ENCODE measurements around the gene RAB3A. TPM values are rescaled to one million over a fixed set of nuclear protein-coding genes. Genes with fewer than 3 reads are reported as not detected.

RAB3A gene
- total and polyA plus RNA-seq, 9 of the 15 experiments (the other 6 are each of a cell fraction or from before 2014, with no cell fraction given) = 0.17 to 5.1 (median 0.90) TPM; not detected in 1

DNA sequence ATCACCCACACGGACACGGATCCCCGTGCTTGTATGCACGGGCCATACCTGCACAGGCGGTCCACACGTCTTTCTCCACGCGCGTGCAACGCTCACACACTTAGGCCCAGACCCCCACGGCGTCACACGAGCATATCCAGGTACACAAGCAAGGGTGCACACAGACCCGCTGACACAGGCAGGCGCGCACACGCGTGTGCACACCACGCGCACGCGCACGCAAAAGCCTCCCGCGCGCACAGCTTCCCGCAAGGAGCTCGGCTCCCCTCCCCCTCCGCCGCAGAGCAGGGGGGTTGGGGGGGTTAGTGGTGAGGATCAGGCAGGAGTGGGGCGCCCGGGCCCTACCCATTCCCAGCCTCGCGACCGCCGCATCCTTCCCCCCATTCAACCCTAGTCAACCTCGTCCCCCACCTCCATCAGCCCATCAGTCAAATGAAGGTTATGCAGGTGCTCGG is 407 bp downstream of the RAB3A start (continued):
- TF ChIP-seq, protein P1, sequence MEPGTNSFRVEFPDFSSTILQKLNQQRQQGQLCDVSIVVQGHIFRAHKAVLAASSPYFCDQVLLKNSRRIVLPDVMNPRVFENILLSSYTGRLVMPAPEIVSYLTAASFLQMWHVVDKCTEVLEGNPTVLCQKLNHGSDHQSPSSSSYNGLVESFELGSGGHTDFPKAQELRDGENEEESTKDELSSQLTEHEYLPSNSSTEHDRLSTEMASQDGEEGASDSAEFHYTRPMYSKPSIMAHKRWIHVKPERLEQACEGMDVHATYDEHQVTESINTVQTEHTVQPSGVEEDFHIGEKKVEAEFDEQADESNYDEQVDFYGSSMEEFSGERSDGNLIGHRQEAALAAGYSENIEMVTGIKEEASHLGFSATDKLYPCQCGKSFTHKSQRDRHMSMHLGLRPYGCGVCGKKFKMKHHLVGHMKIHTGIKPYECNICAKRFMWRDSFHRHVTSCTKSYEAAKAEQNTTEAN (CRISPR knock-in tag; IDR thresholded peaks at IDR 0.05) = 0 out of 2 replicates have a peak, but pooled peaks have one; percentile 64
- TF ChIP-seq CBFA2T3 (IDR thresholded peaks at IDR 0.05) = 0 out of 2 replicates have a peak, but pooled peaks have one; percentile 3
- TF ChIP-seq, protein P2, sequence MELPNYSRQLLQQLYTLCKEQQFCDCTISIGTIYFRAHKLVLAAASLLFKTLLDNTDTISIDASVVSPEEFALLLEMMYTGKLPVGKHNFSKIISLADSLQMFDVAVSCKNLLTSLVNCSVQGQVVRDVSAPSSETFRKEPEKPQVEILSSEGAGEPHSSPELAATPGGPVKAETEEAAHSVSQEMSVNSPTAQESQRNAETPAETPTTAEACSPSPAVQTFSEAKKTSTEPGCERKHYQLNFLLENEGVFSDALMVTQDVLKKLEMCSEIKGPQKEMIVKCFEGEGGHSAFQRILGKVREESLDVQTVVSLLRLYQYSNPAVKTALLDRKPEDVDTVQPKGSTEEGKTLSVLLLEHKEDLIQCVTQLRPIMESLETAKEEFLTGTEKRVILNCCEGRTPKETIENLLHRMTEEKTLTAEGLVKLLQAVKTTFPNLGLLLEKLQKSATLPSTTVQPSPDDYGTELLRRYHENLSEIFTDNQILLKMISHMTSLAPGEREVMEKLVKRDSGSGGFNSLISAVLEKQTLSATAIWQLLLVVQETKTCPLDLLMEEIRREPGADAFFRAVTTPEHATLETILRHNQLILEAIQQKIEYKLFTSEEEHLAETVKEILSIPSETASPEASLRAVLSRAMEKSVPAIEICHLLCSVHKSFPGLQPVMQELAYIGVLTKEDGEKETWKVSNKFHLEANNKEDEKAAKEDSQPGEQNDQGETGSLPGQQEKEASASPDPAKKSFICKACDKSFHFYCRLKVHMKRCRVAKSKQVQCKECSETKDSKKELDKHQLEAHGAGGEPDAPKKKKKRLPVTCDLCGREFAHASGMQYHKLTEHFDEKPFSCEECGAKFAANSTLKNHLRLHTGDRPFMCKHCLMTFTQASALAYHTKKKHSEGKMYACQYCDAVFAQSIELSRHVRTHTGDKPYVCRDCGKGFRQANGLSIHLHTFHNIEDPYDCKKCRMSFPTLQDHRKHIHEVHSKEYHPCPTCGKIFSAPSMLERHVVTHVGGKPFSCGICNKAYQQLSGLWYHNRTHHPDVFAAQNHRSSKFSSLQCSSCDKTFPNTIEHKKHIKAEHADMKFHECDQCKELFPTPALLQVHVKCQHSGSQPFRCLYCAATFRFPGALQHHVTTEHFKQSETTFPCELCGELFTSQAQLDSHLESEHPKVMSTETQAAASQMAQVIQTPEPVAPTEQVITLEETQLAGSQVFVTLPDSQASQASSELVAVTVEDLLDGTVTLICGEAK (IDR thresholded peaks at IDR 0.05) = 0 out of 2 replicates have a peak, but pooled peaks have one; percentile 26
- TF ChIP-seq, protein P2 (CRISPR knock-in tag; IDR thresholded peaks at IDR 0.05) = 0 out of 2 replicates have a peak, but pooled peaks have one; percentile 3
- TF ChIP-seq U2AF1 (optimal IDR thresholded peaks at IDR 0.05; ENCODE audit: low read depth, low read length) = peak; percentile 13
- TF ChIP-seq ZC3H4 (CRISPR knock-in tag; IDR thresholded peaks at IDR 0.05; ENCODE audit: borderline replicate concordance) = 0 out of 2 replicates have a peak, but pooled peaks have one; percentile 78
- TF ChIP-seq ZBTB8A (IDR thresholded peaks at IDR 0.05; ENCODE audit: partially characterized antibody) = no peak
- TF ChIP-seq SMARCE1 (IDR thresholded peaks at IDR 0.05) = 0 out of 2 replicates have a peak, but pooled peaks have one; percentile 21
- peak; percentile 69 for TF ChIP-seq RBBP5 (IDR thresholded peaks at IDR 0.05; ENCODE audit: borderline replicate concordance, insufficient read depth, low read length, poor library complexity, severe bottlenecking)
- TF ChIP-seq, protein P3, sequence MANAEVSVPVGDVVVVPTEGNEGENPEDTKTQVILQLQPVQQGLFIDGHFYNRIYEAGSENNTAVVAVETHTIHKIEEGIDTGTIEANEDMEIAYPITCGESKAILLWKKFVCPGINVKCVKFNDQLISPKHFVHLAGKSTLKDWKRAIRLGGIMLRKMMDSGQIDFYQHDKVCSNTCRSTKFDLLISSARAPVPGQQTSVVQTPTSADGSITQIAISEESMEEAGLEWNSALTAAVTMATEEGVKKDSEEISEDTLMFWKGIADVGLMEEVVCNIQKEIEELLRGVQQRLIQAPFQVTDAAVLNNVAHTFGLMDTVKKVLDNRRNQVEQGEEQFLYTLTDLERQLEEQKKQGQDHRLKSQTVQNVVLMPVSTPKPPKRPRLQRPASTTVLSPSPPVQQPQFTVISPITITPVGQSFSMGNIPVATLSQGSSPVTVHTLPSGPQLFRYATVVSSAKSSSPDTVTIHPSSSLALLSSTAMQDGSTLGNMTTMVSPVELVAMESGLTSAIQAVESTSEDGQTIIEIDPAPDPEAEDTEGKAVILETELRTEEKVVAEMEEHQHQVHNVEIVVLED (CRISPR knock-in tag; IDR thresholded peaks at IDR 0.05) = peak; percentile 34
- TF ChIP-seq ZNF707 (CRISPR knock-in tag; conservative IDR thresholded peaks at IDR 0.05) = 0 out of 2 replicates have a peak, but pooled peaks have one; percentile 19
- TF ChIP-seq KAT8 (IDR thresholded peaks at IDR 0.05; ENCODE audit: low read depth) = no peak
